ENCODE data around the gene SOX12. TPM values are rescaled to one million over a fixed set of nuclear protein-coding genes. Genes with fewer than 3 reads are reported as not detected.
A peak's percentile ranks its signal among the peaks of the same experiment; 100 is the strongest.
"Not testable (repeated sequence)": the region's sequence is repeated elsewhere in the genome, so short reads cannot be mapped to it uniquely, and the experiment has no call there.

SOX12 gene
- total RNA-seq, 2 donors from 2014 or later: 5.2 to 8.3 TPM

DNA sequence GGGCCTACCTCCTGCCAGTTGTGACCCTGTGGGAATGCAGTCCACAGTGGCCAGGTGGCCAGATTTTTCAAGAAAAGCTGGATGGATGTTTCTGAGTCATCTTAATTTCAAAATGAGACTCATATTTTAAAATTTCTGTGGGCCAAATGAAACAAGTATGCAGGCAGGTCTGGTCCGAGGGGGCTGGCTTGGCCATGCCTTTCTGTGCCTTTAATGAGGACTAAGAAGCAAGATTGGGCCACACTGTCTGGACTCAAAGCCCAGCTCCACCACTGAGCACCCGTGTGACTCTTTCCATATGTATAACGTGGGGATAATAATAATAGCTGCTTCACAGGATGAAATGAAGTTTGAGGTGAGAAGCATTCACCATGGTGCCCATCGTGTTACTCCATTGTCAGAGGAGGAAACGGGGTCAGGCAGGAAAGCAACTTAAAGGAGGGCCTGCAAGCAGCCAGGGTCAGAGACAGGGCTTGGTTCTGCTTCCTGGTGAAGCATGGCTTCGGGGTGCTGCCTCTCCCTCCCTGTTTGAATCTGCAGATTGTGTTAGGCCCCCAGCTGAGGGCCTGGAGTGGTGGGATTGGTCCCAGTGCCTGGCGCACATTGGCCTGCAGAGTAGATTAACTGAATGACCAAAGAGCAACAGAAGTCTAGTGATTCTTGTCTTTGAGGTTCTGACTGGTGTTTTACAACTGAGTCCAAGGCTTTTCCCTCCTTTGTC lies 3.8 kb downstream of the SOX12 start:
- H3K27me3 Mint-ChIP-seq: no peaks in the 10 kb centered on the region
- no peak for DNase-seq
- no peaks in the 10 kb centered on the region for H3K36me3 Mint-ChIP-seq (ENCODE audit: low read depth)
- ATAC-seq: no peak
- no peak overlapping the region for H3K27ac Mint-ChIP-seq
- no peak overlapping the region for H3K4me3 Mint-ChIP-seq
- peaks cover 13% of the 10 kb centered on the region for H3K4me1 Mint-ChIP-seq
- no peaks in the 10 kb centered on the region for H3K9me3 ChIP-seq (ENCODE audit: control insufficient read depth, low read length, poor library complexity, severe bottlenecking)

DNA sequence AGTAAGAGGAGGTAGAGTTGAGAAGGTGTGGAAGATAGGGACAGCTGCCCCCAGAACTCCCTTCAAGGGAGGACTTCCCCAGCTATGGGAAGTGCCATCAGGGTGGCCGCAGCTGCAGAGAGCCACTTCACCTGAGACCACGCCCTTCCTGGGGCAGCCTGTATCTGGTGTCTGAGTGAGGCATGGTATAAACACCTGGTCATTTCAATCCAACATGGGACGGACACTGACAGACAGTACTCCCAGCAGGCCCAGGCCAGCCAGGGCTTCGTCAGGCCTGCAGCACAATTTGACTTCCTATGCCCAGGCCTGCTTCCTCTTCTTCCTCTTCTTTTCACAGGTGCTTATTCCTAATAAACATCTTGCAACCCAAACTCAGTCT lies 4.5 kb downstream of the SOX12 start:
- Mint-ChIP-seq H3K36me3 (ENCODE audit: low read depth) (no peaks in the 10 kb centered on the region), H3K4me3 (peak overlapping the region; percentile 56), H3K27ac (no peak overlapping the region), H3K4me1 (peaks cover 13% of the 10 kb centered on the region), H3K27me3 (no peaks in the 10 kb centered on the region)
- H3K9me3 ChIP-seq (ENCODE audit: control insufficient read depth, low read length, poor library complexity, severe bottlenecking): no peaks in the 10 kb centered on the region
- DNase-seq (no peak), ATAC-seq (no peak)

GRCh38 chr20:330233-331149 lies 5.1 kb downstream of the SOX12 start:
- Mint-ChIP-seq H3K27ac (no peak overlapping the region), H3K36me3 (ENCODE audit: low read depth) (no peaks in the 10 kb centered on the region), H3K27me3 (no peaks in the 10 kb centered on the region), H3K4me1 (peaks cover 10% of the 10 kb centered on the region), H3K4me3 (peak overlapping the region; percentile 56)
- ATAC-seq: peak; percentile 58
- H3K9me3 ChIP-seq (ENCODE audit: control insufficient read depth, low read length, poor library complexity, severe bottlenecking): no peaks in the 10 kb centered on the region
- DNase-seq: peak in 2 of 3 donors; percentile 40 to 51

DNA sequence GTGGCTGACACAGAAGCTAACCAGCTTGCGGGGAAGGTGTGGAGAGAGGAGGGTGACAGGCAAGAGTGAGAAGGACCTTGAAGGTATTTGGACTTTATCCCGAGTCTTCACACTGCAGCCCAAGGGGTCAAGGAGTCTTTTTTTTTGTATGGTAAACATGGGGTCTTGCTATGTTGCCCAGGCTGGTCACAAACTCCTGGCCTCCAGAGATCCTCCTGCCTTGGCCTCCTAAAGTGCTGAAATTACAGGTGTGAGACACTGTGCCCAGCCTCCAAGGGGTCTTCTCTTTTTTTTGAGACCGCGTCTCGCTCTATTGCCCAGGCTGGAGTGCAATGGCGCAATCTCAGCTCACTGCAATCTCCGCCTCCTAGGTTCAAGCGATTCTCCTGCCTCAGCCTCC lies 9.2 kb downstream of the SOX12 start:
- Mint-ChIP-seq H3K27ac (no peak overlapping the region), H3K36me3 (ENCODE audit: low read depth) (no peaks in the 10 kb centered on the region)

GRCh38 chr20:336040-336439 lies 10.7 kb downstream of the SOX12 start:
- H3K4me3 Mint-ChIP-seq; H3K36me3 Mint-ChIP-seq (ENCODE audit: low read depth); ATAC-seq; DNase-seq; H3K9me3 ChIP-seq (ENCODE audit: control insufficient read depth, low read length, poor library complexity, severe bottlenecking); H3K4me1 Mint-ChIP-seq; H3K27me3 Mint-ChIP-seq; H3K27ac Mint-ChIP-seq: not testable (repeated sequence)

More for the DNA sequence above, 9.2 kb downstream of the SOX12 start:
- DNase-seq (no peak), ATAC-seq (no peak)
- no peak overlapping the region for H3K4me3 Mint-ChIP-seq
- H3K4me1 Mint-ChIP-seq: peaks cover 6% of the 10 kb centered on the region
- no peaks in the 10 kb centered on the region for H3K9me3 ChIP-seq (ENCODE audit: control insufficient read depth, low read length, poor library complexity, severe bottlenecking)
- H3K27me3 Mint-ChIP-seq: no peaks in the 10 kb centered on the region

GRCh38 chr20:341682-342081 lies 16.3 kb downstream of the SOX12 start:
- Mint-ChIP-seq H3K4me1 (peaks cover 9% of the 10 kb centered on the region), H3K36me3 (ENCODE audit: low read depth) (peaks cover 3% of the 10 kb centered on the region), H3K27ac (no peak overlapping the region), H3K4me3 (no peak overlapping the region), H3K27me3 (no peaks in the 10 kb centered on the region)
- ATAC-seq: no peak
- no peak for DNase-seq
- no peaks in the 10 kb centered on the region for H3K9me3 ChIP-seq (ENCODE audit: control insufficient read depth, low read length, poor library complexity, severe bottlenecking)

DNA sequence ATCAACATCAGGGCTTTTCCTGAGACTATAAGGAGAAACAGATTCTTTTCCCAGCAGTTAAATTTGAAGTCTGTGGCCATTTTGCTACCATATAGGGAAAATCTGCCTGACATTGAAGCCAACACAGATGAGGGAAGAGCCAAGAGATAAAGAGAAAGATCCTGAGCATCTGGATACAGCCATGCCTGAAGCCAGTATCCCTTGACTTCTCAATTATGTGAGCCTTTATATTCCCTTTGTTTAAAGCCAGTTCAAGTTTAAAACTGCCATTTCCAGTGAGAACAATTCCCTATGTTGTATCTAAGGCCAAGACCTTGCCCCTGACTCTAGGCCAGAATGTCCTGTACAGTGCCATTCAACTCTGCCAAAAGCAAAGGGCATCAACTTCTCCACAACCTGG lies 17.8 kb downstream of the SOX12 start:
- H3K9me3 ChIP-seq (ENCODE audit: control insufficient read depth, low read length, poor library complexity, severe bottlenecking): no peaks in the 10 kb centered on the region
- H3K27ac Mint-ChIP-seq: no peak overlapping the region
- no peak overlapping the region for H3K4me3 Mint-ChIP-seq
- no peaks in the 10 kb centered on the region for H3K27me3 Mint-ChIP-seq
- DNase-seq (no peak), ATAC-seq (no peak)
- peaks cover 3% of the 10 kb centered on the region for H3K36me3 Mint-ChIP-seq (ENCODE audit: low read depth)
- peaks cover 10% of the 10 kb centered on the region for H3K4me1 Mint-ChIP-seq

DNA sequence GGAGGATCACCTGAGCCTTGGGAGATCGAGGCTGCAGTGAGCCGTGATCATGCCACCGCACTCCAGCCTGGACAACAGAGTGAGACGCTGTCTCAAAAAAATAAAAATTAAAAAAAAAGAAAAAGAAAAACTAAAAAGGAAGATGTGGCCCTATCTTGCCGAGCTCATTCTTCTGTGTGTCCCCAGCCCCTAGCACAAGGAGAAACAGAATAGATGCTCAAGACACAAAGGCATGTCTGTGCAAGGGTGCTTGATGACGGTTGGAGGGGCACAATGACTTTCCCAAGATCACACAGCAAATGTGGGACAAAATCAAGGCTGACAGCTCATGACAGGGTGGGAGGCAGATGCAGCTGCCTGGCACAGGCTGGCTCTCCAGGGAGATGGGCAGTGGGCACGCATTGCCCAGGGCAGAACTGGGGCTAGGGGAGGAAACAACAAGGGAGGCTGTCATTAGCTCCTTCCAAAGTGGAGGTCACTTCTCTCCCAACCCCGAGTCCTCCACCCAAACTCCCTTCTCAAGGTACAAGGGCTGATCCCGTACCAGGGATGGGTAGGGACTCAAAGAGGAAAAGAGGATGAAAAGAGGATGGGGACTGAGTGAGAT lies 20.8 kb downstream of the SOX12 start:
- peaks cover 13% of the 10 kb centered on the region for H3K4me1 Mint-ChIP-seq
- no peak for ATAC-seq

DNA sequence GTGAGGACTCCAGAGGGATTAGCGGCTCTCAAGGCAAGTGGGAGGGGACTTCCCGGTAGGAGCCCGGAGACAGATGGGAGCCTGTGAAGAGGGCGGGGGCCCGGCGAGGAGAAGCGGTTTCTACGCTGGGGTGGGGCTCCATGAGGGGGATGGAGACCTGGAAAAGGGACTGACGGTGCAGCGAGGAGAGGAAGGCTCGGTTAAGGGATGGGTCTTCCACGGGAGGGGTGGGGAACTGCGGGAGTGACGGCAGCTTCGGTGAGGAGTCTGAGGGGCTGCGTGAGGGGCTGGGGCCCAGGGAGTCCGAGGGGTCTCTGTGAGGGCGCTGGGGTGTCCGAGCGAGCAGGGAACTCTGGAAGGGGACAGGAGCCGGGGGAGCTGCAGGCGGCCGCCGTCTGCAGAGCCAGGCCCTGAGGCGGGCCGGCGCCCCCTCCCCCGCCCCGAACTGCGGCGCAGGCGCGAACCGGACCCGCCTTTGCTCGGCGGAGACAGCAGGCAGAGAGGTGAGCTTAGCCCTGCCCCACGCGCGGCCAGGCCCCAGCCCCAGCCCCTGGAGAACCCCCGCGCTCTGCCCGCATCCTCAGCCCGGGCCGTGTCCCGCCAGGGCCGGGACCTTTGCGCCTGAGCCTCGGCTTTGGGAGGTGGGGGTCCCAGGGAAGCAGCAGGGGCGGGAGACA lies 21.4 kb downstream of the SOX12 start, which contains the start of gene NRSN2:
Gene NRSN2, plus strand, starts transcription at position 472 of the 677 bp plus-strand sequence. CDS start 2,533 bp downstream, outside the sequence.
- DNase-seq (no peak), ATAC-seq (peak; percentile 39)
- H3K4me3 Mint-ChIP-seq: peak within 1 kb of the TSS; percentile 99
- peaks cover 6% of the 10 kb centered on the region for H3K27me3 Mint-ChIP-seq
- H3K36me3 Mint-ChIP-seq (ENCODE audit: low read depth): peaks cover 7% of the 10 kb centered on the region
- peaks cover 13% of the 10 kb centered on the region for H3K4me1 Mint-ChIP-seq
- no peaks in the 10 kb centered on the region for H3K9me3 ChIP-seq (ENCODE audit: control insufficient read depth, low read length, poor library complexity, severe bottlenecking)
- H3K27ac Mint-ChIP-seq: peak within 1 kb of the TSS; percentile 76

More for the DNA sequence above, 20.8 kb downstream of the SOX12 start:
- Mint-ChIP-seq H3K4me3 (peak overlapping the region; percentile 99), H3K27ac (peak overlapping the region; percentile 73), H3K27me3 (peaks cover 6% of the 10 kb centered on the region), H3K36me3 (ENCODE audit: low read depth) (peaks cover 7% of the 10 kb centered on the region)
- no peak for DNase-seq
- no peaks in the 10 kb centered on the region for H3K9me3 ChIP-seq (ENCODE audit: control insufficient read depth, low read length, poor library complexity, severe bottlenecking)

DNA sequence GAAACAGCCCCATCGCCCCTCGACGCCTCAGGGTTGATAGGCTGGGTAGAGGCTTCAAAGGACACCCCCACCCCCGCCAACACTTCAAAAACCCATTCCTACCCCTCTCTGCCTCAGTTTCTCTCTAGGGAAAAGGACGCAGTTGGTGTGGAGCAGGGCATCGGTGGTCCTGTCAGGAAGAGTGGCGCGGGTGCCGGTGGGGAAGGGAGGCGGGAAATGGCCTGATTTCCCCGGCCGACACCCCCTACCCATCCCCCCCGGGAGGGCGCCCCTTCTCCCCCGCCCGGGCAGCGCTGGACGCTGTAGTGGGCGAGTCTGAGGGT lies 21.9 kb downstream of the SOX12 start:
- Mint-ChIP-seq H3K36me3 (ENCODE audit: low read depth) (peaks cover 7% of the 10 kb centered on the region), H3K4me1 (peaks cover 16% of the 10 kb centered on the region), H3K4me3 (peak overlapping the region; percentile 99), H3K27me3 (peaks cover 6% of the 10 kb centered on the region), H3K27ac (no peak overlapping the region)
- DNase-seq (no peak), ATAC-seq (peak; percentile 11)
- no peaks in the 10 kb centered on the region for H3K9me3 ChIP-seq (ENCODE audit: control insufficient read depth, low read length, poor library complexity, severe bottlenecking)

DNA sequence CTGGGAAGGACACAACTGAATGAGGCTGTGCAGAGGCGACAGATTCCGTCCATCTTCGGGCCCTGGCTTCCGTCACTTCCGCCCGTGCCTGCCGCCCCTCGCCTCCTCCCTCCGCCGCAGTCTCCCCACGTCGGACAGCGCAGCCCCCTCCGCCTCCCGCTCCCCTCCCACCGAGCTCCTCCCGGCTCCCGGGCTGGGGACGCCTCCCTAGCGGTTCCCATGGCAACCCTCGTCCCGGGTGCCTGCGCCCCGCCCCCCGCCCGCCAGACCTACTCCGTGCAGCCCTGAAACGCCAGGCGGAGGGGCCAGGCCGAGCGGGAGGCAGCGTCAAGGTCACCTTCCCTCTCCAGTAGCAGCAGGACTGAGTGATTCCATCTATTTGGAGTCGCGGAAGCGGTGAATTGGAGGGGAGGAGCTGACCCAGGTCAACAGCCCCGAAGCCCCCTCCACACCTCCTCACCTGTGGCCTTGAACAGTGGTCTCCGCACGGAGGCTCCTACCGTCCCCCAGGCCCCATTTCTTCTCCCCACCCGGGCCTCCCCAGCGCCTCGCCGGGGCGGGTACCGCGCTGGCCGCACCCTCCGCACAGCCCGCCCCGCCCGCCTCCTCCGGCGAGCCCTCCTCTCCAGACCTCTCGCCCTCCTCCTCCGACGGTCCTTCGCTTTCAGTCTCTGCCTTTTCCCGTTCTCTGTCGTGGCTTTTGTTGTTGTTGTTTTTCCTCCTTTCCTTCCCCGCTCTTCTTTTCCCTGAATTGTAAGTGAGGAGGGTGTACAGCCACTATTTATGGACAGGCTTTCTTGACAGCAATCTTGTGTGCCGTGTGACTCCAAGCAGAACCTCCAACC lies 22.5 kb downstream of the SOX12 start:
- no peaks in the 10 kb centered on the region for H3K9me3 ChIP-seq (ENCODE audit: control insufficient read depth, low read length, poor library complexity, severe bottlenecking)
- H3K36me3 Mint-ChIP-seq (ENCODE audit: low read depth): peaks cover 7% of the 10 kb centered on the region
- ATAC-seq (peak; percentile 83), DNase-seq (peak; percentile 18 to 52 (median 51))
- peak overlapping the region; percentile 76 for H3K27ac Mint-ChIP-seq
- peaks cover 16% of the 10 kb centered on the region for H3K4me1 Mint-ChIP-seq
- H3K27me3 Mint-ChIP-seq: peaks cover 6% of the 10 kb centered on the region
- H3K4me3 Mint-ChIP-seq: peak overlapping the region; percentile 99

All from T-helper 17 cell (primary cell).